Upper lobe of left lung (tissue), 6 donors: ENCODE measurements around the gene UGT1A9. TPM values are rescaled to one million over a fixed set of nuclear protein-coding genes. Genes with fewer than 3 reads are reported as not detected.

ENCODE experiments used
- ATAC-seq, 2 donors: fragments of 200-7000 bp; cut with Tn5 transposase; one replicate each; pipeline ENCODE4 v1.9.1; 2022; ENCODE audit warnings: mild to moderate bottlenecking in 2 of 2, moderate library complexity in 2 of 2; ENCODE audit not compliant: low FRiP score in 2 of 2
- DNase-seq, 2 donors: peaks; one replicate each; pipeline ENCODE4 v3.0.0-alpha.2; 2019 to 2020
- H3K27ac ChIP-seq, 4 donors: fragments of 200-600 bp; sonication (generic); one replicate each; pipeline ENCODE4 v1.5.1; 2016 to 2019
- H3K27me3 ChIP-seq, 4 donors: fragments of 200-600 bp; sonication (generic); one replicate each; pipeline ENCODE4 v1.5.1; 2017 to 2019
- H3K36me3 ChIP-seq, 4 donors: fragments of 200-600 bp; sonication (generic); one replicate each; pipeline ENCODE4 v1.5.1; 2016 to 2019
- H3K4me1 ChIP-seq, 4 donors: fragments of 200-600 bp; sonication (generic); one replicate each; pipeline ENCODE4 v1.5.1; 2018 to 2019
- H3K4me3 ChIP-seq, 4 donors: fragments of 200-600 bp; sonication (generic); one replicate each; pipeline ENCODE4 v1.5.1; 2017 to 2019; ENCODE audit warnings: mild to moderate bottlenecking in 2 of 4, moderate library complexity in 1 of 4
- H3K9me3 ChIP-seq, 4 donors: fragments of 200-600 bp; sonication (generic); one replicate each; pipeline ENCODE4 v1.5.1; 2018 to 2019
- CTCF ChIP-seq, 6 experiments: fragments of 450-650 bp in 4 of 6; fragments of 200-600 bp in 2 of 6; sonication (generic) in 2 of 6; IDR thresholded peaks; one replicate each; pipeline ENCODE4 v1.5.1; 2016 to 2019; ENCODE audit warnings: antibody characterized with exemption in 6 of 6
- EP300 ChIP-seq, 4 donors: sonication (generic); formaldehyde crosslinking; IDR thresholded peaks; one replicate each; pipeline ENCODE4 v1.5.1; 2017; ENCODE audit warnings: antibody characterized with exemption in 4 of 4, control low read depth in 2 of 4
- POLR2A ChIP-seq, 4 donors: fragments of 450-650 bp; IDR thresholded peaks; one replicate each; pipeline ENCODE4 v1.5.1; 2016 to 2017; ENCODE audit warnings: antibody characterized with exemption in 4 of 4, mild to moderate bottlenecking in 2 of 4
- POLR2AphosphoS5 ChIP-seq, 2 donors: sonication (generic); formaldehyde crosslinking; IDR thresholded peaks; one replicate each; pipeline ENCODE4 v1.5.1; 2017; ENCODE audit warnings: antibody characterized with exemption in 2 of 2
- WGBS, 2 donors: methylation state at CpG; one replicate each; pipeline ENCODE4 v1.1.5; 2017 to 2018; 5-methylcytosine and 5-hydroxymethylcytosine counted together
- total RNA-seq, 6 donors: library from RNA; depleted of rRNA in 4 of 6; stranded (reverse); fragments of >200 nt in 4 of 6; gene quantifications; one replicate each; pipeline versions ENCODE4 v1.1.0 to v1.2.1, GENCODE V29; 2016 to 2021
- donor health status: DM: no; HTN: no; CAD: no; lungs with moderate emphysema.
- donor health status: DM: no; HTN: yes; CAD: no; lungs with severe emphysema.

UGT1A9 gene
- total RNA-seq, 6 donors from 2014 or later, result not detected

DNA sequence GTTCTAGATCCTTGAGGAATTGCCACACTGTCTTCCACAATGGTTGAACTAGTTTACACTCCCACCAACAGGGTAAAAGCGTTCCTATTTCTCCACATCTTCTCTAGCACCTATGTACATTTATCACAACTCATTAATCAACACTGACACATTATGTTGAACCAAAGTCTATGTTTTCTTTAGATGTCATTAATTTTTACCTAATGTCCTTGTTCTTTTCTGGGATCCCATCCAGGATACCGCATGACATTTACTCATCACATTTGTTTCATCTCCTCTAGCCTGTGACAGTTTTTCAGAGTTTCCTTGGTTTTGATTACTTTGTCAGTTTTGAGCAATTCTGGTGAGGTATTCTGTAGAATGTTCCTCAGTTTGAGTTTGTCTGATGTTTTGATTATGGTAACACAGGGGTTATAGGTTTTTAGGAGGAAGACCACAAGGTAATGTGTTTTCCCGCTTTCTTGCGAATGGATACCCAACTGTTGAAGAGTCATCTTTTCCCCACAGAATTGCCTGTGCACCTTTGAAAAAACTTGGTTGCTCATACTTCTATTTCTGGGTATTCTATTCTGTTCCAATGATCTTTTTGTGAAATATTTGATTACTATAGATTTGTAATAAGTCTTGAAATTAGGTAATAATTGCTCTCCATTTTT, 3.0 kb upstream of the UGT1A9 start:
- Histone ChIP-seq H3K27me3 (no peaks in the 10 kb centered on the region), H3K4me1 (no peaks in the 10 kb centered on the region), H3K4me3 (no peak overlapping the region), H3K9me3 (no peaks in the 10 kb centered on the region), H3K36me3 (no peaks in the 10 kb centered on the region), H3K27ac (no peak overlapping the region)
- WGBS, 2 donors, result 85% methylated on average over 4 of the region's 4 CpGs
- ATAC-seq, result no peak
- TF ChIP-seq POLR2AphosphoS5 (IDR thresholded peaks at IDR 0.05) (no peak), EP300 (IDR thresholded peaks at IDR 0.05) (no peak), CTCF (IDR thresholded peaks at IDR 0.05) (no peak), POLR2A (IDR thresholded peaks at IDR 0.05) (no peak)
- no peak for DNase-seq

DNA sequence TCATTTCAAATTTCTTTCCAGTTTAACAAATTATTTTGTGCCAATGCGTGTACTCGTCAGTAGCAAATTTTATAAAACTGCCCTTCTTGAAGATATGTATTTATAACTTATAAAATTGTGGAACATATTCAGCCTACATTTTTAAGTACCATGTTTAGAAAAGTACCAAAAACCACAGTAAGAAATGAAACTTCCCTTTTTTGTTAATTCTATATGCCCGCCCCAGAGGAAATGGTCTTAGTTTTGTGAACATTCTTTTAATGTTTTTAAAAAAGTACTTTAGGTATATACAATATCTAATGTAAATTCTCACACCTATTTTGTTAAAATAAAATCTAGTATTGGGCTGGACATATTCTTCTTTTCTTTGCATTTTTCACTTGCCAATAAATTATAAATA, 1.2 kb downstream of the UGT1A9 start:
- H3K36me3 ChIP-seq, result no peaks in the 10 kb centered on the region
- no peak for ATAC-seq
- no peaks in the 10 kb centered on the region for H3K9me3 ChIP-seq
- no peaks in the 10 kb centered on the region for H3K27me3 ChIP-seq
- no peak overlapping the region for H3K27ac ChIP-seq
- no peak overlapping the region for H3K4me3 ChIP-seq
- H3K4me1 ChIP-seq, result no peaks in the 10 kb centered on the region
- no peak for DNase-seq
- TF ChIP-seq CTCF (IDR thresholded peaks at IDR 0.05), result no peak
- no peak for TF ChIP-seq POLR2A (IDR thresholded peaks at IDR 0.05)
- no peak for TF ChIP-seq POLR2AphosphoS5 (IDR thresholded peaks at IDR 0.05)
- no peak for TF ChIP-seq EP300 (IDR thresholded peaks at IDR 0.05)
- 67 to 73% methylated on average over 3 of the region's 3 CpGs for WGBS, 2 donors

- Histone ChIP-seq H3K27me3 (no peaks in the 10 kb centered on the region), H3K27ac (no peak overlapping the region), H3K9me3 (no peaks in the 10 kb centered on the region), H3K36me3 (no peaks in the 10 kb centered on the region), H3K4me1 (no peaks in the 10 kb centered on the region), H3K4me3 (no peak overlapping the region)
- ATAC-seq (no peak), DNase-seq (no peak)
- TF ChIP-seq EP300 (IDR thresholded peaks at IDR 0.05), result no peak
- no peak for TF ChIP-seq POLR2AphosphoS5 (IDR thresholded peaks at IDR 0.05)
- no peak for TF ChIP-seq CTCF (IDR thresholded peaks at IDR 0.05)
- TF ChIP-seq POLR2A (IDR thresholded peaks at IDR 0.05), result no peak
Measured at GRCh38 chr2:233673896-233674295, 2.2 kb downstream of the UGT1A9 start.

DNA sequence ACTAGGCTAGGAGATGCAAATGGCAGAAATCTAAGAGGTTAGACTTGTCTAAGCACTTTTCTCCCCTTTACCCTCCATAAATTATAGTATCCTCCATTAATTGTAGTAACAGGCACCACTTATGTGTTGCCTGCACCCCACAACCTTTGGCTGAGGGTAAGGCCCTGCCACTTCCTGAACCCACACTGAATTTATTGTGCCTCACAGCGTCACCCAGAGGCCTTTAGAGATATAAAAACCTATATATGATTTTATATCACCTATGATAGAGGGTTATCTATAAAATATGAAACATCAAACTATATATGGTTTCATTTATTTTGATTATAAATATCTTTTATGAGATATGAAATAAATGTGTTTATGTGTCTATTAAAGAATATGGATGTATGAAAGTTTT, 2.6 kb downstream of the UGT1A9 start:
- WGBS, 2 donors, result 61 to 76% methylated on average over 1 of the region's 1 CpG
- TF ChIP-seq EP300 (IDR thresholded peaks at IDR 0.05), result no peak
- no peak for TF ChIP-seq POLR2AphosphoS5 (IDR thresholded peaks at IDR 0.05)
- no peak for TF ChIP-seq CTCF (IDR thresholded peaks at IDR 0.05)
- no peak for TF ChIP-seq POLR2A (IDR thresholded peaks at IDR 0.05)

DNA sequence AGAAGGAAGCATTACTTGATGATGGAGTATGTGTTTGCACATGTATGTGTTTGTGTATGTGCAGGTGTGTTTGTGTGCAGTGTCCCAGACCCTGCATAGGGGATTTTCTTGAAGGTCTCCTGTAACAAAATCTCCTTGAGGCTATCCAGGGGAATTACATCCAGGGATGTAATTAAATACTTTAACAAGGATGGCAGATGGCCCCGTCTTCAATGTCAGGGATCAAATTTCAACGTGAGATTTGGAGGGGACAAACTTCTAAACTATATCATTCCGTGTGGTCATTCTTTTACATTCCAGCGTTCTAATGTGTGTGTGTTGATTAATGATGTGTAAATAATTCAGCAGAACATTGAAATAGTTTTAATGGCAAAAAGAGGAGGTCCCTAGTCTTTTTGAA, 3.3 kb downstream of the UGT1A9 start:
- 34 to 56% methylated on average over 4 of the region's 4 CpGs for WGBS, 2 donors
- no peaks in the 10 kb centered on the region for H3K36me3 ChIP-seq

More for the DNA sequence above, 2.6 kb downstream of the UGT1A9 start:
- no peaks in the 10 kb centered on the region for H3K4me1 ChIP-seq
- ATAC-seq, result no peak
- no peaks in the 10 kb centered on the region for H3K27me3 ChIP-seq
- no peak overlapping the region for H3K27ac ChIP-seq
- H3K4me3 ChIP-seq, result no peak overlapping the region
- no peaks in the 10 kb centered on the region for H3K36me3 ChIP-seq
- H3K9me3 ChIP-seq, result no peaks in the 10 kb centered on the region
- no peak for DNase-seq

More for the DNA sequence above, 3.3 kb downstream of the UGT1A9 start:
- DNase-seq, result no peak
- Histone ChIP-seq H3K27me3 (no peaks in the 10 kb centered on the region), H3K9me3 (no peaks in the 10 kb centered on the region), H3K4me1 (no peaks in the 10 kb centered on the region), H3K4me3 (no peak overlapping the region), H3K27ac (no peak overlapping the region)
- no peak for ATAC-seq
- no peak for TF ChIP-seq POLR2A (IDR thresholded peaks at IDR 0.05)
- TF ChIP-seq CTCF (IDR thresholded peaks at IDR 0.05), result no peak
- TF ChIP-seq POLR2AphosphoS5 (IDR thresholded peaks at IDR 0.05), result no peak
- no peak for TF ChIP-seq EP300 (IDR thresholded peaks at IDR 0.05)
